Measurements from ENCODE around the gene IQCB1. TPM values are rescaled to one million over a fixed set of nuclear protein-coding genes. Genes with fewer than 3 reads are reported as not detected.

Gene IQCB1
- total RNA-seq, 1 experiment from 2014 or later: 20.1 TPM

DNA sequence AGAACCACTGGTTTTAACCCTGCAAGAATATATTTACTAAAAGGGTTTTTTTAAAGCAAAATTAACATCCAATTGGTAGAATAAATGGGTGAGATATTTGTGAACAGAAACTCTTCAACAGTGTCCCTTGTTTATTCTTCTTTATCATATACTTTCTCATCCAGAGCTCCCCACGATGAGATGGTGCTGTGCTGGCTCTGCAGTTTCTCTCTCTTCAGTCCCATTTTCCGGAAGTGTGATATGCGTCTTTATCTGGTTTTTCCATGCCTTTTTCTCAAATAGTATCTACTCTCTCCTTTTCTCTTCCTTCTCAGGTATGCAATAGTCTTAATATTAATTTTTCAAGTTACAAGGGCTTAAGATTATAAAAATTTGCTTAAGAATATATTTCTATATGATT lies 1.6 kb upstream of the IQCB1 start:
- DNase-seq (ENCODE audit: low read depth, low spot score) (no peak), ATAC-seq (no peak)
- Histone ChIP-seq H3K27ac (ENCODE audit: low read length) (no peak overlapping the region), H3K36me3 (ENCODE audit: control insufficient read depth, insufficient read depth, low read length) (peaks cover 4% of the 10 kb centered on the region), H3K4me1 (ENCODE audit: control insufficient read depth, insufficient read depth, low read length) (peaks cover 10% of the 10 kb centered on the region), H3K9me3 (ENCODE audit: control insufficient read depth, insufficient read depth, low read depth, low read length) (no peaks in the 10 kb centered on the region), H3K4me3 (ENCODE audit: low read depth in 2 of 2, low read length in 2 of 2) (no peak overlapping the region), H3K27me3 (ENCODE audit: control insufficient read depth, insufficient read depth, low read length) (no peaks in the 10 kb centered on the region)
- POLR2A ChIA-PET: no interaction called here
- in situ Hi-C loops (cut with HindIII; ENCODE audit: low pct_unique_long_range_greater_than_20kb, low sequenced_read_pairs): no loop called here
- no TSS peak for BruUV-seq (replicated peaks)
- TF ChIP-seq, protein P1, sequence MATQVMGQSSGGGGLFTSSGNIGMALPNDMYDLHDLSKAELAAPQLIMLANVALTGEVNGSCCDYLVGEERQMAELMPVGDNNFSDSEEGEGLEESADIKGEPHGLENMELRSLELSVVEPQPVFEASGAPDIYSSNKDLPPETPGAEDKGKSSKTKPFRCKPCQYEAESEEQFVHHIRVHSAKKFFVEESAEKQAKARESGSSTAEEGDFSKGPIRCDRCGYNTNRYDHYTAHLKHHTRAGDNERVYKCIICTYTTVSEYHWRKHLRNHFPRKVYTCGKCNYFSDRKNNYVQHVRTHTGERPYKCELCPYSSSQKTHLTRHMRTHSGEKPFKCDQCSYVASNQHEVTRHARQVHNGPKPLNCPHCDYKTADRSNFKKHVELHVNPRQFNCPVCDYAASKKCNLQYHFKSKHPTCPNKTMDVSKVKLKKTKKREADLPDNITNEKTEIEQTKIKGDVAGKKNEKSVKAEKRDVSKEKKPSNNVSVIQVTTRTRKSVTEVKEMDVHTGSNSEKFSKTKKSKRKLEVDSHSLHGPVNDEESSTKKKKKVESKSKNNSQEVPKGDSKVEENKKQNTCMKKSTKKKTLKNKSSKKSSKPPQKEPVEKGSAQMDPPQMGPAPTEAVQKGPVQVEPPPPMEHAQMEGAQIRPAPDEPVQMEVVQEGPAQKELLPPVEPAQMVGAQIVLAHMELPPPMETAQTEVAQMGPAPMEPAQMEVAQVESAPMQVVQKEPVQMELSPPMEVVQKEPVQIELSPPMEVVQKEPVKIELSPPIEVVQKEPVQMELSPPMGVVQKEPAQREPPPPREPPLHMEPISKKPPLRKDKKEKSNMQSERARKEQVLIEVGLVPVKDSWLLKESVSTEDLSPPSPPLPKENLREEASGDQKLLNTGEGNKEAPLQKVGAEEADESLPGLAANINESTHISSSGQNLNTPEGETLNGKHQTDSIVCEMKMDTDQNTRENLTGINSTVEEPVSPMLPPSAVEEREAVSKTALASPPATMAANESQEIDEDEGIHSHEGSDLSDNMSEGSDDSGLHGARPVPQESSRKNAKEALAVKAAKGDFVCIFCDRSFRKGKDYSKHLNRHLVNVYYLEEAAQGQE (IDR thresholded peaks at IDR 0.05; ENCODE audit: insufficient read depth in 1 of 2, low read depth in 2 of 2, low read length in 1 of 2): no peak
- TF ChIP-seq TCF7L2 (IDR thresholded peaks at IDR 0.05; ENCODE audit: low read depth, low read length): no peak
- TF ChIP-seq SIN3A (IDR thresholded peaks at IDR 0.05; ENCODE audit: borderline replicate concordance, insufficient read depth, low read depth, low read length): no peak
- TF ChIP-seq, protein P2, sequence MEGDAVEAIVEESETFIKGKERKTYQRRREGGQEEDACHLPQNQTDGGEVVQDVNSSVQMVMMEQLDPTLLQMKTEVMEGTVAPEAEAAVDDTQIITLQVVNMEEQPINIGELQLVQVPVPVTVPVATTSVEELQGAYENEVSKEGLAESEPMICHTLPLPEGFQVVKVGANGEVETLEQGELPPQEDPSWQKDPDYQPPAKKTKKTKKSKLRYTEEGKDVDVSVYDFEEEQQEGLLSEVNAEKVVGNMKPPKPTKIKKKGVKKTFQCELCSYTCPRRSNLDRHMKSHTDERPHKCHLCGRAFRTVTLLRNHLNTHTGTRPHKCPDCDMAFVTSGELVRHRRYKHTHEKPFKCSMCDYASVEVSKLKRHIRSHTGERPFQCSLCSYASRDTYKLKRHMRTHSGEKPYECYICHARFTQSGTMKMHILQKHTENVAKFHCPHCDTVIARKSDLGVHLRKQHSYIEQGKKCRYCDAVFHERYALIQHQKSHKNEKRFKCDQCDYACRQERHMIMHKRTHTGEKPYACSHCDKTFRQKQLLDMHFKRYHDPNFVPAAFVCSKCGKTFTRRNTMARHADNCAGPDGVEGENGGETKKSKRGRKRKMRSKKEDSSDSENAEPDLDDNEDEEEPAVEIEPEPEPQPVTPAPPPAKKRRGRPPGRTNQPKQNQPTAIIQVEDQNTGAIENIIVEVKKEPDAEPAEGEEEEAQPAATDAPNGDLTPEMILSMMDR (IDR thresholded peaks at IDR 0.05): no peak
- TF ChIP-seq POLR2AphosphoS5 (IDR thresholded peaks at IDR 0.05; ENCODE audit: low read depth, low read length): no peak
- CTCF ChIA-PET: no interaction called here
- intact Hi-C loops (cut with micrococcal nuclease; ENCODE audit: unreplicated experiment): loop anchor here (10.0 kb wide), 1 partner anchor 548 kb away; the partner anchor contains the start of genes FAM162A and MIX23

DNA sequence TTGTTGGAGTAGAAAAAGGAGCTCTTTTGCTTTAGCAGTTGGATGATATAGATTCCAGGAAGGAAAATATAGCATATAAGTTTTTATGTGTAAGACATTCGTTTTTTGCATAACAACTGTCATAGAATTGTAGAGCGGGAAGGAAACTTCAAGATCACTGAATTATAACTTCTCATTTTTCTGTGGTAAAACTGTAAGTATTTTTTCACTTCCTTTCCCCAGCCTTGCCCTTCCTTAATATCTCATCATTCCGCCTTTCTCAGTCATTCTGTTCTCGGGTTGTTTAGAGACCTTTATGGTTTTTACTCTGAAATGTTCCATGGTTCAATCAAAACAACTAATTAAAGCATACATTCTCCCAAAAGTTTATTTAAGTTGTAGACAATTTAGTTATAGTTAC lies 1.2 kb upstream of the IQCB1 start:
- ATAC-seq (no peak), DNase-seq (ENCODE audit: low read depth, low spot score) (no peak)
- POLR2A ChIA-PET: no interaction called here
- CTCF ChIA-PET: no interaction called here
- no peak for TF ChIP-seq SIN3A (IDR thresholded peaks at IDR 0.05; ENCODE audit: borderline replicate concordance, insufficient read depth, low read depth, low read length)
- TF ChIP-seq POLR2AphosphoS5 (IDR thresholded peaks at IDR 0.05; ENCODE audit: low read depth, low read length): no peak
- TF ChIP-seq, protein P1 (IDR thresholded peaks at IDR 0.05; ENCODE audit: insufficient read depth in 1 of 2, low read depth in 2 of 2, low read length in 1 of 2): no peak
- TF ChIP-seq, protein P2 (IDR thresholded peaks at IDR 0.05): no peak
- intact Hi-C loops (cut with micrococcal nuclease; ENCODE audit: unreplicated experiment): loop anchor here (10.0 kb wide), 1 partner anchor 549 kb away; the partner anchor contains the start of genes FAM162A and MIX23
- Histone ChIP-seq H3K4me3 (ENCODE audit: low read depth in 2 of 2, low read length in 2 of 2) (peak overlapping the region in 1 of 2 experiments; percentile 92; a peak in 2 of 4 replicates), H3K4me1 (ENCODE audit: control insufficient read depth, insufficient read depth, low read length) (peaks cover 10% of the 10 kb centered on the region), H3K36me3 (ENCODE audit: control insufficient read depth, insufficient read depth, low read length) (peaks cover 4% of the 10 kb centered on the region), H3K9me3 (ENCODE audit: control insufficient read depth, insufficient read depth, low read depth, low read length) (no peaks in the 10 kb centered on the region), H3K27me3 (ENCODE audit: control insufficient read depth, insufficient read depth, low read length) (no peaks in the 10 kb centered on the region), H3K27ac (ENCODE audit: low read length) (no peak overlapping the region)
- no TSS peak for BruUV-seq (replicated peaks)
- in situ Hi-C loops (cut with HindIII; ENCODE audit: low pct_unique_long_range_greater_than_20kb, low sequenced_read_pairs): no loop called here
